ENCODE measurements around the gene GDF10. TPM values are rescaled to one million over a fixed set of nuclear protein-coding genes. Genes with fewer than 3 reads are reported as not detected.
A peak's percentile ranks its signal among the peaks of the same experiment; 100 is the strongest.

The GDF10 gene
- total RNA-seq, 4 donors from 2014 or later: 0.35 TPM; not detected in 3

DNA sequence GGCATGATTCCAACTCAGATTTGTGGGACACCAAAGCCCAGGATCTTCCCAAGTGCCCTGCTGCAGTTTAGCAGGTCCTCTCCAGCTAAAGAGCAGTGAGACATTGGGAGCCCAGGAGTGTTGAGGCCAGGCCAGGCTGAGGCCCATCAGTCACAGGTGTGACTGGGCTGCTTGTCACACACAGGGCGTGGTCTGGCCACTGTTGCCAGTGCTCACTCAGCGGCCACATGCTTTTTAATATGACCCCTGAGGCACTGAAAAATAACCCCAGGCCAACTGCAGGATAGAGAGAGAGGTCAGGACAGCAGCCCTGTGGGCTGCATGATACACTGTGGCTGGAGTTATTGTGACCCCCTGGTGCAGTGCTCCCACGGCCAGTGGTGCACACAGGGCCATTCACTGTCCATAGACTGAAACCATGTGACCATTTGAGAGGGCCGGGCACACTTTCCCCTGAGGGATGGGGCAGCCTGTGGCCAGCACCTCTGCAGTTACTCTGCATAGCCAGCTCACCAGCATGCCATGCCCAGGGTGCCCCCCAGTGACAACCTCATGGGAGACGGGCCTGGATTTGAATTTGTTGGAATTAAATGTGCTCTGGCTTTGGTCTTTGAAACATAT lies 26.4 kb downstream of the GDF10 start:
- Histone ChIP-seq H3K9me3 (no peaks in the 10 kb centered on the region), H3K27ac (no peak overlapping the region), H3K4me1 (peaks cover 0 to 15% (median 0%) of the 10 kb centered on the region in 4 donors), H3K36me3 (no peaks in the 10 kb centered on the region), H3K27me3 (no peaks in the 10 kb centered on the region), H3K4me3 (no peak overlapping the region)
- no peak for TF ChIP-seq POLR2A (IDR thresholded peaks at IDR 0.05)
- TF ChIP-seq, protein P1, sequence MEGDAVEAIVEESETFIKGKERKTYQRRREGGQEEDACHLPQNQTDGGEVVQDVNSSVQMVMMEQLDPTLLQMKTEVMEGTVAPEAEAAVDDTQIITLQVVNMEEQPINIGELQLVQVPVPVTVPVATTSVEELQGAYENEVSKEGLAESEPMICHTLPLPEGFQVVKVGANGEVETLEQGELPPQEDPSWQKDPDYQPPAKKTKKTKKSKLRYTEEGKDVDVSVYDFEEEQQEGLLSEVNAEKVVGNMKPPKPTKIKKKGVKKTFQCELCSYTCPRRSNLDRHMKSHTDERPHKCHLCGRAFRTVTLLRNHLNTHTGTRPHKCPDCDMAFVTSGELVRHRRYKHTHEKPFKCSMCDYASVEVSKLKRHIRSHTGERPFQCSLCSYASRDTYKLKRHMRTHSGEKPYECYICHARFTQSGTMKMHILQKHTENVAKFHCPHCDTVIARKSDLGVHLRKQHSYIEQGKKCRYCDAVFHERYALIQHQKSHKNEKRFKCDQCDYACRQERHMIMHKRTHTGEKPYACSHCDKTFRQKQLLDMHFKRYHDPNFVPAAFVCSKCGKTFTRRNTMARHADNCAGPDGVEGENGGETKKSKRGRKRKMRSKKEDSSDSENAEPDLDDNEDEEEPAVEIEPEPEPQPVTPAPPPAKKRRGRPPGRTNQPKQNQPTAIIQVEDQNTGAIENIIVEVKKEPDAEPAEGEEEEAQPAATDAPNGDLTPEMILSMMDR (IDR thresholded peaks at IDR 0.05): no peak
- no peak for DNase-seq

DNA sequence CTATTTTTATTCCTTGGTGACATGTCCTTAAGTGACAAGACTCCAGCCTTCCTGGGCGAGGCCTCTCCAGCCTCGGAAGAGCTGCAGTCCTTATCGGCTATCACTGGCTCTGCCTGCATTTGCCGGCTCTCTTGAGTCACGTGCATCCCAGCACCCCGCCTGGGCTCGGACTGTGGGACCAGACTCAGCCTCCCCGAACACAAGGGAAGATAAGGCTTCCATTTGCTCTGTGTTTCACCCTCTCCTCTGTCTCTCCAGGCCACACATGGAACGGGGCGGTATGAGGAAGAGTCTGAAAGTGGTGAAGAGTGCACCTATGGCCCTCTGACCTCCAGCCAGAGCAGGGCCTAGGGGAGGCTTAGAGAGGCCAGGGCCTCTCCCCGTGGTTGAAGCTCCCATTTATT lies 26.9 kb downstream of the GDF10 start:
- no peak for DNase-seq
- H3K36me3 ChIP-seq: no peaks in the 10 kb centered on the region
- no peaks in the 10 kb centered on the region for H3K27me3 ChIP-seq
- no peak overlapping the region for H3K4me3 ChIP-seq
- H3K27ac ChIP-seq: no peak overlapping the region
- no peaks in the 10 kb centered on the region for H3K9me3 ChIP-seq
- TF ChIP-seq, protein P1 (IDR thresholded peaks at IDR 0.05): no peak
- no peak for TF ChIP-seq POLR2A (IDR thresholded peaks at IDR 0.05)
- H3K4me1 ChIP-seq: peaks cover 0 to 20% (median 0%) of the 10 kb centered on the region in 4 donors

DNA sequence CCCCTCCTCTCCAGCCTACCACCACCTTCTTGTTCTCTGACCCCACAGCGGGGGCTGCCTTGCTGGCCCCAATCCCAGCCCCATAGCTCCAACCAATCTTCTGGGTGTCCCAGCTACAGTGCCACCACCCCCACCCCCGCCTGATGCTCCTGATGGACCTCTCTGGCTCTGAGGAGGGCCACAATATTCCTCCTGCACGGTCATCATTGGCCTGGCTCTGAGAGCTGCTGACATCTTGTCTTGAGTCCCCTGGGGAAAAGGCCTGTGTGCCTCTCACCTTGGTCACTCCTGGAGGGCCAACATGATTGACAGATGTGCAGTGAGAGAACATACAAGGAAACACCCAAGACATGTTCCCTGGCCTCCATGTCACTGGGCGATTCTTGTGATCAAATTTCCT lies 29.9 kb downstream of the GDF10 start:
- peak overlapping the region in 2 of 4 donors; percentile 65 to 83 for H3K27ac ChIP-seq
- H3K4me1 ChIP-seq: peaks cover 0 to 20% (median 0%) of the 10 kb centered on the region in 4 donors
- H3K9me3 ChIP-seq: no peaks in the 10 kb centered on the region
- DNase-seq: no peak
- no peak overlapping the region for H3K4me3 ChIP-seq
- TF ChIP-seq, protein P1 (IDR thresholded peaks at IDR 0.05): no peak
- no peak for TF ChIP-seq POLR2A (IDR thresholded peaks at IDR 0.05)
- no peaks in the 10 kb centered on the region for H3K27me3 ChIP-seq
- no peaks in the 10 kb centered on the region for H3K36me3 ChIP-seq

DNA sequence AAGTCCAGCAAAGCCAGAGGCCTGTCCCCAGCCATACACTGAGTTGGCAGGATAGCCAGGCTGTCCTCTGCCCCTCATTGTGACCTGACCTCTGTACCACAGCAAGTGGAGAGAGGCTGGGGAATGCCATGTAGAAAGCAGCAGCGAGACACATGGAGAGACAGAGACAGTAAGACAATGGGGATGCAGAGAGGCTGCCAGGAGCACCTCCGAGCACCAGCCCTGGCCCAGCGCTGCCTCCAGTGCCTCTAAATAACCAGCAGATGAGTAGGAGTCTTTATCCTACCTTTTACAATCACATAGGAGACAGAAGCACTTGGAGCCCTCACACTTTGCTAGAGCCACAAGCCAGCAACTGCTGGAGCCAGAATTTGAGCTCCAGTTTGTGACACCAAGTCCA lies 30.4 kb downstream of the GDF10 start:
- no peaks in the 10 kb centered on the region for H3K36me3 ChIP-seq
- H3K4me1 ChIP-seq: peaks cover 0 to 20% (median 0%) of the 10 kb centered on the region in 4 donors
- DNase-seq: no peak
- TF ChIP-seq, protein P1 (IDR thresholded peaks at IDR 0.05): no peak
- TF ChIP-seq POLR2A (IDR thresholded peaks at IDR 0.05): no peak
- no peak overlapping the region for H3K4me3 ChIP-seq
- no peaks in the 10 kb centered on the region for H3K27me3 ChIP-seq
- H3K27ac ChIP-seq: peak overlapping the region in 2 of 4 donors; percentile 65 to 83
- H3K9me3 ChIP-seq: no peaks in the 10 kb centered on the region

DNA sequence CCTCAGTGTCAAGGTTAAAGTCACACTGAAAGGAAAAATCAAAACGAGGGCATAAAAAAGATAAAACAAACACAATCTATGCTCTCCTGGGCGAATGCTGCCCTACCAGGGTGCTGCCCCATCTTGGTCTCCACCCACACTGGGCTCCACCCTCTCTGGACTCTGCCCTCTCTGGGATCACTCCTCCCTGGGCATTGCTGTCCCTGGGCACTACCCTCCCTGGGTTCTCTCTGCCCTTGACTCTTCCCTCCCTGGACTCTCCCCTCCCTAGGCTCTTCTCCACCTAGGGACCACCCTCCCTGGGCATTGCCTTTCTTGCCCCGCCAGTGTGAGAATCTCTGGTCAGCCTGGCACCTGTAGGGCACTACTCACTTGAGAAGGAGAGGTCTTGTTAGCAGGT lies 30.8 kb downstream of the GDF10 start:
- no peaks in the 10 kb centered on the region for H3K36me3 ChIP-seq
- no peaks in the 10 kb centered on the region for H3K9me3 ChIP-seq
- peak in 1 of 2 donors; percentile 8 for TF ChIP-seq POLR2A (IDR thresholded peaks at IDR 0.05)
- TF ChIP-seq, protein P1 (IDR thresholded peaks at IDR 0.05): no peak
- peak overlapping the region in 2 of 4 donors; percentile 65 to 83 for H3K27ac ChIP-seq
- H3K27me3 ChIP-seq: no peaks in the 10 kb centered on the region
- peaks cover 0 to 20% (median 0%) of the 10 kb centered on the region in 4 donors for H3K4me1 ChIP-seq
- peak in 2 of 3 donors; percentile 90 to 91 for DNase-seq
- H3K4me3 ChIP-seq: no peak overlapping the region
